ENCODE data around the gene TCAP. TPM values are rescaled to one million over a fixed set of nuclear protein-coding genes. Genes with fewer than 3 reads are reported as not detected.

The TCAP gene
- total RNA-seq, 2 experiments from 2014 or later: 0.82 to 0.92 TPM

DNA sequence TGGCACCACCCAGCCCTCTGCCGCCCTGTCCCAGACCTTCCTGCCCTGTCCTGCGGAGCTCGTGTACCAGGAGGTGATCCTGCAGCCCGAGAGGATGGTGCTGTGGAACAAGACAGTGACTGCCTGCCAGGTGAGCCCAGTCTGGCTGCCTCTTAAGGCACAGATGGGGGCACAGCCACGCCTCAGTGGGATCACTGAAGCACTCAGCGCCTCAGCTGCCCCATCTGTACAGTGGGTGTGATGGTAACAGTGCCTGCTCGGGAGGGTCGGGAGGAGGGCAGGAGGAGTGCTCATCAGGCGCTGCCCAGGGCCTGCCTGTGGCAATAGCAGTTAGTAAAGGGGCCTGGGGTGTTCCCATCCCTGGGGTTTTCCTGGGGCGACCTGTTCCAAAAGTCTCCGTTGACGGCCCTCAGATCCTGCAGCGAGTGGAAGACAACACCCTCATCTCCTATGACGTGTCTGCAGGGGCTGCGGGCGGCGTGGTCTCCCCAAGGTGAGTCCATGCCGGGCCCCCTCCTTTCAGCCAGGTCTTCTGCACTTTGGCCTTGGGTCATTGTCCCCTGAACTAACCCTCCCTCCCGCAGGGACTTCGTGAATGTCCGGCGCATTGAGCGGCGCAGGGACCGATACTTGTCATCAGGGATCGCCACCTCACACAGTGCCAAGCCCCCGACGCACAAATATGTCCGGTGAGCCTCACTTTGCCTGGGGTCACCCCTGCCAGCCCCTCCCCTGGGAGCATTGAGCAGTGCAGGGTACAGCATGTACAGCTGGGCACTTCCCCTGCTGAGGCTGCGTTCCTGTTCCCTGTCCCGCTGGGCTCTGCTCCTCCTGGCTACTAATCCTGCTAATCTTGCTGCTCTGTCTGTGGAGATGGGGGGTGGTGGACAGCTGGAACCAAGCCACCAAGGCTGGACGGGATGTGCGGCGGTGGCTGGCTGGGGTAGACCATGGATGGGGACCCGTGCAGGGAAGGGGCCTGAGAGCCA is 4.5 kb upstream of the TCAP start:
- ChIA-PET CTCF (interaction anchor here (1.2 kb wide), 1 partner anchor 11 kb away, joined by 3 read pairs; no protein-coding TSS in a partner anchor), POLR2A (no interaction called here)

DNA sequence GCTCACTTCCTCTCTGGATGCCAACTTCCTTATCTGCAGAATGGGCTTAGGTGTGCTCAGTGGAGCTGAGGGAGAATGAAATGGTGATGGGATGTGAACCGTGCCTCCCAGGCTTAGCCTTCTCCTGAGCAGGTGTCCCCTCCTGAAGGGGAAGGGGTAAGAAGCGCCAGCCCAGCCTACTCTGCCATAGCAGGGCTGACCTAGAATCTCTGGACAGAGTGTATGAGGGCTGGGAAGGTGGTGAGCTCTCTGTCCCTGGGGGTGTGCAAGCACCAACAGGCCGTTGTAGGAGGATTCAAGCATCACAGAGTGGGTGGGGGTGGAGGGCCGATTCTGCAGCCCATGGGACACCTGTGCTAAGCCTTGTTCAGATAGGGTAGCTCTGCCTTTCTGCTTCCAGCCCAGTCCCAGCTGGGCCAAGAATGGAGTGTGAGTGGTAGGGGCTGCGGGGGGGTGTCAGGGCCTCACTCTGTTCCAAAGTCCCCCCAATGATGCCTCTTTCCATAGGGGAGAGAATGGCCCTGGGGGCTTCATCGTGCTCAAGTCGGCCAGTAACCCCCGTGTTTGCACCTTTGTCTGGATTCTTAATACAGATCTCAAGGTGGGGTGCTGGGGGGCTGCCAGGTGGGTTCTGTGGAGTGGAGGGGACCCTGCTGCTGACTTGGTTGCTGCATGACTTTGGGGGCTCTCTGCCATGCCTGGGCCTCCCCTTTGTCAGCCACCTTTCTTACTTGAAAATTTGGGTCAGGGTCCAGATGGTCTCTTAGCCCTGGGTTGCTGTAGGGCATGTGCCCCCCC is 3.2 kb upstream of the TCAP start:
- ChIA-PET CTCF (interaction anchor here (1.2 kb wide), 1 partner anchor 10 kb away, joined by 3 read pairs; no protein-coding TSS in a partner anchor), POLR2A (no interaction called here)

DNA sequence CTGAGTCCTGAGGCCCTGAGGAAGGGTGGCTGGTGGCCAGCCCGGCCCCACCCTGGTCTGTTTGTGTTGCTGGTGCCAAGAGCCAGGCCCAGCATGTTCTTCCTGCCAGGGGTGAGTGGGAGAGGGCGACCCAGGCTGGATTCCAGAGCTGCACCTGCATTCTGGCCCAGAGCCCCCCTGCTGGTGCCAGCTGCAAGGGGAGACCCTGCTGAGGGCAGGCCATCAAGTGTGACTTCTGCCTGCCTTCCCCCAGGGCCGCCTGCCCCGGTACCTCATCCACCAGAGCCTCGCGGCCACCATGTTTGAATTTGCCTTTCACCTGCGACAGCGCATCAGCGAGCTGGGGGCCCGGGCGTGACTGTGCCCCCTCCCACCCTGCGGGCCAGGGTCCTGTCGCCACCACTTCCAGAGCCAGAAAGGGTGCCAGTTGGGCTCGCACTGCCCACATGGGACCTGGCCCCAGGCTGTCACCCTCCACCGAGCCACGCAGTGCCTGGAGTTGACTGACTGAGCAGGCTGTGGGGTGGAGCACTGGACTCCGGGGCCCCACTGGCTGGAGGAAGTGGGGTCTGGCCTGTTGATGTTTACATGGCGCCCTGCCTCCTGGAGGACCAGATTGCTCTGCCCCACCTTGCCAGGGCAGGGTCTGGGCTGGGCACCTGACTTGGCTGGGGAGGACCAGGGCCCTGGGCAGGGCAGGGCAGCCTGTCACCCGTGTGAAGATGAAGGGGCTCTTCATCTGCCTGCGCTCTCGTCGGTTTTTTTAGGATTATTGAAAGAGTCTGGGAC is 2.4 kb upstream of the TCAP start:
- CTCF ChIA-PET: interaction anchor here (1.8 kb wide), 1 partner anchor 8 kb away, joined by 5 read pairs; no protein-coding TSS in a partner anchor
- POLR2A ChIA-PET: no interaction called here

DNA sequence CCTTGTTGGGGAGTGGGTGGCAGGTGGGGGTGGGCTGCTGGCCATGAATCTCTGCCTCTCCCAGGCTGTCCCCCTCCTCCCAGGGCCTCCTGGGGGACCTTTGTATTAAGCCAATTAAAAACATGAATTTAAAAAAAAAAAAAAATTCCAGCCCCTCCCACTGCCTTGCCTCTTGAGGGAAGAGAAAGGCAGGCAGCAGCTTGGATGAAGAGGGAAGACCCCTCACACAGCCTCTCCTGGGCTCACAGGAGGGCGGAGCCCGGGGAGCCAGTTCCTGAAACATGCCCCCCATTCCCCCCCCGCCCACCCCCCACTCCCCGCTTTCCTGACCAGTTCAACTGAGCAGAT is 1.8 kb upstream of the TCAP start:
- ChIA-PET CTCF (interaction anchor here (1.8 kb wide), 1 partner anchor 9 kb away, joined by 5 read pairs; no protein-coding TSS in a partner anchor), POLR2A (no interaction called here)

DNA sequence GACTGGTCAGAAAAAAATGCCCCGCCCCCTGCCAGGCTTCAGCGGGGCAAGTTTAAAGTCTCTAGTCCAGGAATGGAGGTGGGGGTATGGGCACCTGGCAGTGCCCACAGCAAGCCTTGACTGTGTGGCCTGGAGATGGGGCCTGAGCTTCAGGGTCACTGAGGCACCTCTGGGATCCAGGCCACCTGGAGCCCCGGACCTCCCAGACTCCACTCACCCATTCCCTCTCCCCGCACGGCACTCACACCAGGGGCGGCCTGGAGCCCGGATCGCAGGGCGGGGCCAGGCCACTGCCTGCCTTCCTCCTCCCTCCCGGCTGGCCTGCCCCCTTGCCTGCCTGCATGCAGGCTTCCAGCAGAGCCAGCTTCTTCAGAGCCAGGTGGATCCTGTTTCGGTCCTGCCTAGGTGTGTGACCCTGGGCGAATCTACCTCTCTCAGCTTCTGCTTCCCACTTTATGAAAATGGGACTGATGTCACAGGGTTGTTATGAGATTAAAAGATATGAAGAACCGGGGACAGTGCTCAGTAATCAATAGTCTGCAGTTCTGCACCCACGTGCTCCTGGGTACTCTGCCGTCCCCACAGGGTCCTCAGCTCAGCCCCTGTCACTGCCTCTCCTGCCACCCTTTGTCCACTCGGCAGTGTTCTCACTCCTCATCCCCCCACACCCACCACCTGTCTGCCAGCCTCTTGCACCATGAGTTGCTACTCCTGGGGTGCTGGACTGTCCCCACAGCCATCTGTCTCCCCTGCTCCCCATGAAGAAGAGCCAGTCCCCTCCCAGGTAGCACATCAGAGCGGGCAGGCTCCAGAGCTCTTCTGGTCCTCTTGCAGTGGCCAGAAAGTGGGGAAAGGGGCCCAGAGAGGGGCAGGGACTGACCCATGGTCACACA is 1.2 kb upstream of the TCAP start:
- ChIA-PET POLR2A (no interaction called here), CTCF (interaction anchor here (1.8 kb wide), 1 partner anchor 10 kb away, joined by 5 read pairs; no protein-coding TSS in a partner anchor)

DNA sequence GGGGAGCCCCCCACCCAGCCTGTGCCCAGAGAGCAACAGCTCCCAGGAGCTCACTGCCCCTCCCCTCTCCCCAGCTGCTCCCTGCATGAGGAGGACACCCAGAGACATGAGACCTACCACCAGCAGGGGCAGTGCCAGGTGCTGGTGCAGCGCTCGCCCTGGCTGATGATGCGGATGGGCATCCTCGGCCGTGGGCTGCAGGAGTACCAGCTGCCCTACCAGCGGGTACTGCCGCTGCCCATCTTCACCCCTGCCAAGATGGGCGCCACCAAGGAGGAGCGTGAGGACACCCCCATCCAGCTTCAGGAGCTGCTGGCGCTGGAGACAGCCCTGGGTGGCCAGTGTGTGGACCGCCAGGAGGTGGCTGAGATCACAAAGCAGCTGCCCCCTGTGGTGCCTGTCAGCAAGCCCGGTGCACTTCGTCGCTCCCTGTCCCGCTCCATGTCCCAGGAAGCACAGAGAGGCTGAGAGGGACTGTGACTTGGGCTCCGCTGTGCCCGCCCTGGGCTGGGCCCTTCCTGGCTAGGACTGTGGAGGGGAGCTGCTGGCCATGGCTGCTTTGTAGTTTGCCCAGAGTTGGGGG is 584 bp downstream of the TCAP start:
- ChIA-PET CTCF (interaction anchor here (1.3 to 4.1 kb wide), 3 partner anchors 42 to 147 kb away, joined by 3 to 19 read pairs (median 6); no protein-coding TSS in a partner anchor), POLR2A (no interaction called here)

DNA sequence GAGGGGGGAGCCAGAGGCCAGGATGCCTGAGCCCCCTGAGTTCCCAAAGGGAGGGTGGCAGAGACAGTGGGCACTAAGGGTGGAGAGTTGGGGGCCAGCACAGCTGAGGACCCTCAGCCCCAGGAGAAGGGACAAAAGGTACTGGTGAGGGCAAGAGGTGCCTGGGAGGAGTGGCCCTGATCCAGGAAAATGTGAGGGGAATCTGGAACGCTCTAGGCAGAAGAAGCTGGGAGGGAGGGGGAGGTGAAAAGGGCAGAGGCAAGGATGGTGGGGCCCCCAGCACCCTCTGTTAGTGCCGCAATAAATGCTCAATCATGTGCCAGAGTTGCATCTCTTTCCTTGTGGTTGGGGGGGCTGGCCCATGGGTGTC is 1.1 kb downstream of the TCAP start:
- POLR2A ChIA-PET: no interaction called here
- CTCF ChIA-PET: interaction anchor here (1.1 to 4.1 kb wide), 5 partner anchors 13 to 146 kb away, joined by 3 to 19 read pairs (median 6); no protein-coding TSS in a partner anchor

DNA sequence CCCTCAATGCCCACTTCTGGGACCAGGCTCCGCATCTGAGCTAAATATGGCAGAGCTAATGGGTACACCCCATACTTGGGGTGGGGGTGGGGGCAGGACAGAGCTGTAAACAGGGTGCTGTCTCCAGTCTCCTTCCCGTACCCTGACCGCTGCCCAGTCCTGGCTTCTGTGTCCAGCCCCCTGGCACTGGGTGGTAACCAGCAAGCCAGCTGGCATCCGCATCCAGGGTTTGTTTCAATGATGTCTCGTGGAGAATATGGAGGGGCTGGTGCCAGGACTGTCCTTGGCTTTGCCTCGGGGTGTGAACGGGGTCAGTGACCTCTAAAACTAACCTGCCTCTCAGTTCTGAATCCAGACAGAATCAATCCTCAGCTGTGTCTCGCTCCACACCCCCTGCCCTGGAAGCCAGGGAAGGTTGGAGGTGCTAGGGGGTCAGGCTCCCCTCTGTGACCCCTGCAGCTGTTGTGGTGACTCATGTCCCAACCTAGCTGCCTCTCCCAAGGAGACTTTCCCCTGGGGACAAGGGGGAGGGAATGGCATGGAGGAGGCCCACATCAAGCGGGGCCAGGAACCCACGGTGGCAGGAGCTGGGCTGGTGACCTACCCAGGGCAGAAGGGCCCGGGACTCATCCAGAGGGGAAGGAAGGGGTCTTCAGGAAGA is 1.6 kb downstream of the TCAP start:
- POLR2A ChIA-PET: interaction anchor here (1.0 kb wide), 1 partner anchor 63 kb away, joined by 3 read pairs; the partner anchor contains the start of gene MIEN1
- CTCF ChIA-PET: interaction anchor here (1.1 to 4.1 kb wide), 7 partner anchors 13 to 146 kb away, joined by 3 to 28 read pairs (median 6); partner anchors contain the start of gene PGAP3

DNA sequence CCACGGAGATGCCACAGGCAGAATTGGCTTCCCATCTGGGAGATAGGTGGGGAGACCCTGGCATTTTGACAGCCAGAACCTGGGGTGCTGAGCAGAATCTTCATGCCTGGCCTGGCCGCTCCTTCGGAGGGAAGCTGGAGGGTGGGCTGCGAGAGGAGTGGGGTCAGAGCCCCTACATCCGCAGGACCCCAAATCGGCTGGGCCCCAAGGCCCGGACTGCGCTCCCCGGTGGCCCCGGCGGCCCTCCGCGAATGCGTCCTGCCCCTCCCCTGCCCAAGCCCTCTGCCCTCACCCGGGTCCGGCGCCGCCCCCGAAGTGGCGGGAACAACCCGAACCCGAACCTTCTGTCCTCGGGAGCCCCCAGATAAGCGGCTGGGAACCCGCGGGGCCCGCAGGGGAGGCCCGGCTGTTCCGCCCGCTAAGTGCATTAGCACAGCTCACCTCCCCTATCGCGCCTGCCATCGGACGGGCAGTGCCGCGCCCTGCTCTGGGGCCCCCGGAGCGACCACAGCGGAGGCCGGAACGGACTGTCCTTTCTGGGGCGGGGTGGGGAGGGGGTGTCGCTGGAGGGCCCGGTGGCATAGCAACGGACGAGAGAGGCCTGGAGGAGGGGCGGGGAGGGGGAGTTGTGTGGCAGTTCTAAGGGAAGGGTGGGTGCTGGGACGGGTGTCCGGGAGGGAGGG is 2.3 kb downstream of the TCAP start:
- ChIA-PET CTCF (interaction anchor here (0.6 to 4.1 kb wide), 7 partner anchors 11 to 67 kb away, joined by 3 to 28 read pairs (median 4); partner anchors contain the start of gene PGAP3), POLR2A (interaction anchor here (1.0 kb wide), 1 partner anchor 63 kb away, joined by 3 read pairs; the partner anchor contains the start of gene MIEN1)

DNA sequence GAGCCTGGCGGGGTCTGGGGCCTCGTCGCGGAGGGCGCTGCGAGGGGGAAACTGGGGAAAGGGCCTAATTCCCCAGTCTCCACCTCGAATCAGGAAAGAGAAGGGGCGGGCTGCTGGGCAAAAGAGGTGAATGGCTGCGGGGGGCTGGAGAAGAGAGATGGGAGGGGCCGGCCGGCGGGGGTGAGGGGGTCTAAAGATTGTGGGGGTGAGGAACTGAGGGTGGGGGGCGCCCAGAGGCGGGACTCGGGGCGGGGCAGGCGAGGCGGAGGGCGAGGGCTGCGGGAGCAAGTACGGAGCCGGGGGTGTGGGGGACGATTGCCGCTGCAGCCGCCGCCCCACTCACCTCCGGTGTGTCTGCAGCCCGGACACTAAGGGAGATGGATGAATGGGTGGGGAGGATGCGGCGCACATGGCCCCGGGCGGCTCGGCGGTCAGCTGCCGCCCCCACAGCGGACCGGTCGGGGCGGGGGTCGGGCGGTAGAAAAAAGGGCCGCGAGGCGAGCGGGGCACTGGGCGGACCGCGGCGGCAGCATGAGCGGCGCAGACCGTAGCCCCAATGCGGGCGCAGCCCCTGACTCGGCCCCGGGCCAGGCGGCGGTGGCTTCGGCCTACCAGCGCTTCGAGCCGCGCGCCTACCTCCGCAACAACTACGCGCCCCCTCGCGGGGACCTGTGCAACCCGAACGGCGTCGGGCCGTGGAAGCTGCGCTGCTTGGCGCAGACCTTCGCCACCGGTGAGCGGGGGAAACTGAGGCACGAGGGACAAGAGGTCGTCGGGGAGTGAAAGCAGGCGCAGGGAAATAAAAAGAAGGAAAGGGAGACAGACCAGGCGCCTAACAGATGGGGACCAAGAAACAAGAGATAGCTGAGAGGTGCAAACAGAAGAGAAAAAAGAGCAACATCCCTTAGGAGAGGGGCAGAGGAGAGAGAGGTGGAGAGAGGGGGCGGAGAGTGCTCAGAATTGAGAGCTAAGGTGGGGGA is 3.1 kb downstream of the TCAP start, which contains the start of gene PNMT:
Gene PNMT, plus strand, starts transcription at position 509 of the 980 bp plus-strand sequence. Its CDS starts 23 bp downstream, at position 532.
- CTCF ChIA-PET: interaction anchor here (0.6 to 4.1 kb wide), 12 partner anchors 11 to 120 kb away, joined by 3 to 28 read pairs (median 4); partner anchors contain the start of gene PGAP3
- POLR2A ChIA-PET: interaction anchor here (0.7 kb wide), 1 partner anchor 20 kb away, joined by 3 read pairs; the partner anchor contains the start of gene PGAP3

DNA sequence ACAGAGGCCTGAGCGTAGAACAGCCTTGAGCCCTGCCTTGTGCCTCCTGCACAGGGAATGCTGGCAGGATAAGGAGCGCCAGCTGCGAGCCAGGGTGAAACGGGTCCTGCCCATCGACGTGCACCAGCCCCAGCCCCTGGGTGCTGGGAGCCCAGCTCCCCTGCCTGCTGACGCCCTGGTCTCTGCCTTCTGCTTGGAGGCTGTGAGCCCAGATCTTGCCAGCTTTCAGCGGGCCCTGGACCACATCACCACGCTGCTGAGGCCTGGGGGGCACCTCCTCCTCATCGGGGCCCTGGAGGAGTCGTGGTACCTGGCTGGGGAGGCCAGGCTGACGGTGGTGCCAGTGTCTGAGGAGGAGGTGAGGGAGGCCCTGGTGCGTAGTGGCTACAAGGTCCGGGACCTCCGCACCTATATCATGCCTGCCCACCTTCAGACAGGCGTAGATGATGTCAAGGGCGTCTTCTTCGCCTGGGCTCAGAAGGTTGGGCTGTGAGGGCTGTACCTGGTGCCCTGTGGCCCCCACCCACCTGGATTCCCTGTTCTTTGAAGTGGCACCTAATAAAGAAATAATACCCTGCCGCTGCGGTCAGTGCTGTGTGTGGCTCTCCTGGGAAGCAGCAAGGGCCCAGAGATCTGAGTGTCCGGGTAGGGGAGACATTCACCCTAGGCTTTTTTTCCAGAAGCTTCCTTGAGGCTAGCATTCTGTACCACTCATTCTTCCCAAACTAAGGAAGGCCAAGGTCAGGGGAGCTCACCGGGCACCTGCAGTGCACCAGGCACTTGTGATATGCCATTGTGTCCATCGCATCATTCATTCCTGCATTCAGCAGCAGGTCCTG is 5.0 kb downstream of the TCAP start:
- CTCF ChIA-PET: interaction anchor here (1.0 to 3.8 kb wide), 6 partner anchors 9 to 86 kb away, joined by 3 to 28 read pairs (median 4); partner anchors contain the start of gene PGAP3
- POLR2A ChIA-PET: no interaction called here

DNA sequence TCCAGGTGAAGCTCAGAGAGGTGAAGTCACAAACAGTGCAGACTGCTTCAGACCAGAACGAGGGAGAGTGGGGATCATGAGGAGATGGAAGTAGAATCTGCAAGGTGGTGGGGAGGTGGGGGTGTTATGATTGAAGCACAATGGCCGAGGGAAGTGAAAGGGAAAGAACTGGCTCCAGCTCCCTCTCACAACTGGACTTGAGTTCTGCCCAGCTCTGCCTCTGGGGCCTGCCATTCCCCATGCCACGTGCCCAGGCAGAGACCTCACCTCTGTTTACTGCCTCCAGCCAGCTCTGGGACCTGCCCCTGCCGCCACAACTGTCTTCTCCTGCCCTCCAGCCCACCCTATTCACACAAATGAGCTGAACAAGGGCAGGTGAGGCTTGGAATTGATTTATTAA is 5.6 kb downstream of the TCAP start:
- CTCF ChIA-PET: interaction anchor here (1.0 to 1.3 kb wide), 5 partner anchors 17 to 49 kb away, joined by 3 to 7 read pairs (median 3); no protein-coding TSS in a partner anchor
- POLR2A ChIA-PET: no interaction called here

DNA sequence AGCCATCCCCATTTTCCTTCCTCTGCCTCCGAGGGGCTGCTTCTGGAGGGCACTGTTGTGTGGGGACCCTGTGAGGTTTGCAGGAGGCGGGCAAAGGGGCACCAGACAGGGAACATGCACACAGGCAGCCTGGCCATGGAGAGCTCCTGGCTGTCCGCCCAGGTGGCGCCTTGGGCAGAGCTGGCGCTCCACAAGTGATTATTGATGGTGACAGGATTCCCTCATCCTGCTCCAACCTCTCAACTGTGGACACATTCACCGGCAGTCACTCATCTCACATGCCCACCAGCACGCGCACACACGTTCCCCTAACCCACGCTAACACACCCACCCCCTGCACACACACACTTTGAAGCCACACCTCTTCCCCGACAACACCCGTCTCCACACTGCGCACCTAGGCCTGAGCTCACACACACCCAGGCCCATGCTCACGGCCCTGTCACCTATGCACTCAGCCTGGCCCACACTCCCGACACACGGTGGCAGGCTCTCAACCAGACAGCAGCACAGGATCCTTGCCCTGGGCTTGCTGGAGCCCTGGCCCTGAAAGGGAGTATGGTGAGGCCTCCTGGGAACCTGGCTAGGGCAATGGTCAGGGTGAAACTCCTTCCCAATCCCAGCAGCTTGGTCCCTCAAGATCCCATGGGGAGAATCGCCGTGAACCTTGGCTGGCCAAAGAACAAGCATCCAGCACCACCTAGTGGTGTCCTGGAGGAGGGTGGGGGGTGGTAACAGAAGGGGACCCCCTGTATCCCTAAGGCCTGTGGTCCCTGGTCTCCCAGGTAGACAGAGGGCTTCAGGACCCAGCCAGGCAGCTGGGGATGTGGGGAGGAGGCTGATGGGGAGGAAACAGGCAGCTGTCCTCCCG is 6.7 kb downstream of the TCAP start:
- ChIA-PET POLR2A (interaction anchor here (0.5 to 0.9 kb wide), 2 partner anchors 16 to 221 kb away, joined by 4 to 5 read pairs; partner anchors contain the start of genes MED1 and PGAP3), CTCF (interaction anchor here (0.8 to 2.5 kb wide), 10 partner anchors 10 to 58 kb away, joined by 3 to 11 read pairs (median 4); partner anchors contain the start of gene MIEN1)
